IPS-15b (cell line): ENCODE data around the gene CACYBP.

Experiments
- H3K27me3 ChIP-seq: one replicate; pipeline ENCODE4 v1.6.1; 2013; ENCODE audit warnings: low read length; ENCODE audit not compliant: control insufficient read depth, insufficient read depth
- H3K36me3 ChIP-seq: one replicate; pipeline ENCODE4 v1.6.1; 2013; ENCODE audit warnings: low read length; ENCODE audit not compliant: control insufficient read depth, insufficient read depth
- H3K4me1 ChIP-seq: one replicate; pipeline ENCODE4 v1.6.1; 2013; ENCODE audit warnings: mild to moderate bottlenecking, low read length; ENCODE audit not compliant: control insufficient read depth, insufficient read depth
- H3K4me3 ChIP-seq: one replicate; pipeline ENCODE4 v1.5.1; 2013; ENCODE audit warnings: low read depth, low read length
- H3K9ac ChIP-seq: one replicate; pipeline ENCODE4 v1.6.1; 2013; ENCODE audit warnings: low read depth, mild to moderate bottlenecking, low read length
- H3K9me3 ChIP-seq: one replicate; pipeline ENCODE4 v1.6.1; 2013; ENCODE audit warnings: mild to moderate bottlenecking, low read length; ENCODE audit not compliant: control insufficient read depth, insufficient read depth

CACYBP gene

GRCh38 chr1:174964261-174964971 lies 35.3 kb upstream of the CACYBP start:
- Histone ChIP-seq H3K36me3 (peaks cover 3% of the 10 kb centered on the region), H3K4me1 (no peaks in the 10 kb centered on the region), H3K4me3 (no peak overlapping the region), H3K9me3 (no peaks in the 10 kb centered on the region), H3K9ac (no peak overlapping the region), H3K27me3 (no peaks in the 10 kb centered on the region)

DNA sequence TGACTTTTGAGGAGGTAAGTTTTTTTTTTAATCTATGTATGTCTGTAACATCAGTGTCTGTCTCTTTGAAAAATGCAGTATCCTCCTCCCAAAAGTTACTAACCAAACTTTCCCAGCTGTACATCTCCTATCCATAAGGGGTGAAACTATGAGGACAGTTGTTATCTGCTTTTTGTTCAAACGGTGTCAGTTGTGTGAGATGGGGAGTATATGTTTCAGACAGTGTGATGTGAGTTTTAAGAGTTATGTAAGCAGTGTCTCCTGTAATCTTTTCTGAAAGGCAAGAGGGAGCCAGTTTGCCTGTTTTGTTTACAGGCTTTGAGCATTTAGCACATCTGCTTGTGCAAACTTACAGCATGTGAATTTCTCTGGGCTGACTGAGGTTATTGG lies 34.8 kb upstream of the CACYBP start:
- H3K4me3 ChIP-seq: no peak overlapping the region
- H3K36me3 ChIP-seq: peaks cover 7% of the 10 kb centered on the region
- no peaks in the 10 kb centered on the region for H3K4me1 ChIP-seq
- no peak overlapping the region for H3K9ac ChIP-seq
- H3K9me3 ChIP-seq: no peaks in the 10 kb centered on the region
- H3K27me3 ChIP-seq: no peaks in the 10 kb centered on the region

DNA sequence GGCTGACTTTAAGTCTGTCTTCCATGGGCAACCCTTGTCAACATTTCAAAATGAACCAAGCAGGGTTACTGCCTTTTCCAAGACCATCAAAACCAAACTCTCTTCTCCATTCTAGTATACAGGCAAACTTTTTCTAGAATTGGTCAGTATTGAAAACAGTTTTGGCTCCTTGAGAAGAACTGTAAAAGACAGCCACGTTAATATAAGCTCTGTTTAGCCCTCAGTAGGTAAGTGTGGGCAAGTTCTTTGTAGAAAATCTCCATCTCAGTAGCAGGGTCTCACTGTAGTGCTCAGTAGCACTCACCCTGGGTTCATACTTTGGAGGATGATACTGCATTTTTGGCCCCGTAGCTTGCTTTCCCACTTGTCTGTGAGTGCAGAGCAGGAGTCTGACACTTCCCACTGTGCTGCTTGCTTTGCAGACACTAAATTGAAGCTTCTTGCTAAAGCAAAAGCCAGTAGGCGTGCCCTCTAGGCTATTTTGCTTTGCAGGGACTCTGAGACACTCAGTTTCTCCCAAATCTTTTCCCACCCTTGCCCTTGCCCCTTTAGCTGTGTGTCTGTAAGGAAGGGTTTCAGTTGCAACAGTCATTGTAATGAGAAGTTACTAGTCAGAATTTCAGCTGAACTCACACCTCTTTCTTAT lies 34.3 kb upstream of the CACYBP start:
- peak overlapping the region; percentile 9 for H3K9ac ChIP-seq

GRCh38 chr1:174966008-174966572 lies 33.7 kb upstream of the CACYBP start:
- no peak overlapping the region for H3K9ac ChIP-seq
- no peaks in the 10 kb centered on the region for H3K9me3 ChIP-seq
- peaks cover 9% of the 10 kb centered on the region for H3K36me3 ChIP-seq
- no peak overlapping the region for H3K4me3 ChIP-seq
- H3K4me1 ChIP-seq: no peaks in the 10 kb centered on the region
- H3K27me3 ChIP-seq: no peaks in the 10 kb centered on the region

More for the DNA sequence above, 34.3 kb upstream of the CACYBP start:
- Histone ChIP-seq H3K36me3 (peaks cover 9% of the 10 kb centered on the region), H3K9me3 (no peaks in the 10 kb centered on the region), H3K4me1 (no peaks in the 10 kb centered on the region), H3K4me3 (no peak overlapping the region), H3K27me3 (no peaks in the 10 kb centered on the region)

DNA sequence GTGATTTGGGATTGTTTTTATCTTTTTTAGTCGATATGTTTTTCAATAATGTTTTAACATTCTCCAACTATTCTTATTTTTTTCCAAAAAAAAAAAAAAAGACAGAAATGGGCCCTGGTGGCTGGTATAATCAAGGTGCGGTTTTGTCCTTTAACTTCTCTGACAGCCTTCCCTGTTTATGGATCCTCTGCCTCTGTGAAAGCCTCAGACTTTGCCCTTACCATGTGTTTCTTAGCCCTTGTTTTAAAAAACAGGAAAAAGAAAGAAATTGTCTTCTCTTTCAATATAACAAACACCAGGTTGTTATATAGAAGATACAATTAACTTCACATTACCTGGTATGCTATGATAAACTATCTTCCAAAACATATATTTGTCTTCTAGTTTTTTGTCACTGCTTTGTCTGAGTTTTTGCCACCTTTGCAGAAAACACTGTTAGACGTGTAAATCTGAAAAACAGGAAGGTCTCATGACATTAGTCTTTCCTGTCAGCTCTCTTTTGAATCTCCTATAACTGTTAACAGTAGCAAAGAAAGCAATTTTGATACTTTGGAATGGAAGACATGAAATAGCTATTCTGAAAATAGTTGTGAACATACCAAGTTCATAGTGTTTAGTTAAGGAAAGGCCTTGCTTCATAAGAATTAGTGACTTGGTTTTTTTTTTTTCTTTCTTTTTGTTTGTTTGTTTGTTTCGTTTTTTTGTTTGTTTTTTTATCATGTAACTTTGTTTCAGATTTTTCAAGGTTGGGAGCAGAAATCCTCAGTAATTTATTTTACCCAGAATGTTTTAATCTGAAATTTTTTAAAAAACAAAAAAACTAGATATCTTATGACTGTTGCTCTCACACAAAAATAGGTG lies 31.7 kb upstream of the CACYBP start:
- H3K9ac ChIP-seq: no peak overlapping the region
- no peaks in the 10 kb centered on the region for H3K9me3 ChIP-seq
- H3K27me3 ChIP-seq: no peaks in the 10 kb centered on the region
- H3K36me3 ChIP-seq: peaks cover 9% of the 10 kb centered on the region
- H3K4me3 ChIP-seq: no peak overlapping the region
- no peaks in the 10 kb centered on the region for H3K4me1 ChIP-seq

GRCh38 chr1:174968750-174969244 lies 30.9 kb upstream of the CACYBP start:
- peaks cover 9% of the 10 kb centered on the region for H3K36me3 ChIP-seq
- no peaks in the 10 kb centered on the region for H3K4me1 ChIP-seq
- no peaks in the 10 kb centered on the region for H3K27me3 ChIP-seq
- H3K9me3 ChIP-seq: no peaks in the 10 kb centered on the region
- H3K9ac ChIP-seq: no peak overlapping the region
- H3K4me3 ChIP-seq: no peak overlapping the region

DNA sequence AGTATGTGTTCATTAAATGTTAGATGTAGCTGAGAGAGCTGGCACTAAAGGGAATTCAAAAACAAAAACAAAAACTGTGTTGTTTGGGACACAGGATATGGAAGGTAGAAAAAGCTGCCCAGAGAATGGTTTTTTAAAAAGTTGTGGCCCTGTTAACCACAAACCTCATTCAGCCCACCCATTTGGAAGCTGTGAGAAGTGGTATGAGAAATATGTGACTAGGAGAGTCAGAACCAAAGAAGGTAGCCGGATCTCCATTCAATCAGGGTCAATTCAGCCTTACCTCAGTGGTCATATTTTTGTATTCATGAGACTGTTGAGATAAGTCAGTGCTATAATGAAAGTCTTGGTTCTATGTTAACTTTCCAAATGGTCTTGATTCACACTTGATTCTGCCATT lies 29.8 kb upstream of the CACYBP start:
- Histone ChIP-seq H3K36me3 (peaks cover 16% of the 10 kb centered on the region), H3K4me1 (no peaks in the 10 kb centered on the region), H3K9ac (no peak overlapping the region), H3K27me3 (no peaks in the 10 kb centered on the region), H3K4me3 (no peak overlapping the region), H3K9me3 (no peaks in the 10 kb centered on the region)

DNA sequence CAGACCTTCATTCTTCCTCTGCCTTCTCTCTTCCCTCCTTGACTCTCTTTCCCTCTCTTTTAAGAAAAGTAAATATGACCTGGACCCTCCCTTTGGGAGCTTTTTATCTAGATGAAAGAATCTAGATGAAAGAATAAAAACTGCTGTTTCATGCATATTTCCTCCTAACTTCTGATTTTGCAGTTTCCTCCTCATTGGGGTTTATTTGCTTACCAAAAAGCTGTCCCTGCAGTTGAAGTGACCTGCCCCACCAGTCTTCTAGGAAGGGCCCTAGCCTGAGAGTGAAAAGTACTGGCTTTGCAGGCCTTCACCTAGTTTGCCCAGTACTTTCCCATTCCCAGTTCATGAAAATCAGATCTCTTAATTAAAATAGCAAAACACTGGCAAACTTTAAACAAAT lies 28.3 kb upstream of the CACYBP start:
- Histone ChIP-seq H3K4me3 (no peak overlapping the region), H3K9me3 (no peaks in the 10 kb centered on the region), H3K36me3 (peaks cover 29% of the 10 kb centered on the region), H3K9ac (no peak overlapping the region), H3K27me3 (no peaks in the 10 kb centered on the region), H3K4me1 (no peaks in the 10 kb centered on the region)

GRCh38 chr1:174971902-174972301 lies 27.8 kb upstream of the CACYBP start:
- H3K4me3 ChIP-seq: no peak overlapping the region
- H3K9ac ChIP-seq: no peak overlapping the region
- peaks cover 33% of the 10 kb centered on the region for H3K36me3 ChIP-seq
- no peaks in the 10 kb centered on the region for H3K27me3 ChIP-seq
- no peaks in the 10 kb centered on the region for H3K4me1 ChIP-seq
- H3K9me3 ChIP-seq: no peaks in the 10 kb centered on the region

- Histone ChIP-seq H3K36me3 (peaks cover 43% of the 10 kb centered on the region), H3K4me1 (no peaks in the 10 kb centered on the region), H3K9ac (no peak overlapping the region)
These were observed 25.0 kb upstream of the CACYBP start for GRCh38 chr1:174974711-174975119.

DNA sequence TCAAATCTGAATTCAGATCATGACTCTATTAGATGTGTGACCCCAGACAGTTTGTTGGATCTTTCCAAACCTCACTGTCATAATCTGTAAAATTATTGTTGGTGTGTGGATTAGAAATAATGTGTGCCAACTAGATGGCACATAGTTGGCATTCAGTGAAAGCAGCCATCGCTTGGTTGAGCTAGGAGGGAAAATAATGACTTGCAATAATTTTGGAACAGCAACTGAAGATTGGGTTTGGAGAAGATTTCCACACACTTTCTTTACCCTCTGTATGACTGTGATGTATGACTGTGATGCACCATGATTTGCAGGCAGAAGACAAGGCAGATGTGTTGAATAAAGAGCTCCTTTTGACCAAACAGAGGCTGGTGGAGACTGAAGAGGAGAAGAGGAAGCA lies 24.0 kb upstream of the CACYBP start:
- H3K4me3 ChIP-seq: no peak overlapping the region
- peaks cover 41% of the 10 kb centered on the region for H3K36me3 ChIP-seq
- no peaks in the 10 kb centered on the region for H3K4me1 ChIP-seq
- H3K27me3 ChIP-seq: no peaks in the 10 kb centered on the region
- H3K9ac ChIP-seq: no peak overlapping the region
- no peaks in the 10 kb centered on the region for H3K9me3 ChIP-seq

More at GRCh38 chr1:174974711-174975119, 25.0 kb upstream of the CACYBP start:
- Histone ChIP-seq H3K27me3 (no peaks in the 10 kb centered on the region), H3K4me3 (no peak overlapping the region), H3K9me3 (no peaks in the 10 kb centered on the region)
